ENCODE data around the gene MYO9B. TPM values are rescaled to one million over a fixed set of nuclear protein-coding genes. Genes with fewer than 3 reads are reported as not detected.

MYO9B gene, protein sequence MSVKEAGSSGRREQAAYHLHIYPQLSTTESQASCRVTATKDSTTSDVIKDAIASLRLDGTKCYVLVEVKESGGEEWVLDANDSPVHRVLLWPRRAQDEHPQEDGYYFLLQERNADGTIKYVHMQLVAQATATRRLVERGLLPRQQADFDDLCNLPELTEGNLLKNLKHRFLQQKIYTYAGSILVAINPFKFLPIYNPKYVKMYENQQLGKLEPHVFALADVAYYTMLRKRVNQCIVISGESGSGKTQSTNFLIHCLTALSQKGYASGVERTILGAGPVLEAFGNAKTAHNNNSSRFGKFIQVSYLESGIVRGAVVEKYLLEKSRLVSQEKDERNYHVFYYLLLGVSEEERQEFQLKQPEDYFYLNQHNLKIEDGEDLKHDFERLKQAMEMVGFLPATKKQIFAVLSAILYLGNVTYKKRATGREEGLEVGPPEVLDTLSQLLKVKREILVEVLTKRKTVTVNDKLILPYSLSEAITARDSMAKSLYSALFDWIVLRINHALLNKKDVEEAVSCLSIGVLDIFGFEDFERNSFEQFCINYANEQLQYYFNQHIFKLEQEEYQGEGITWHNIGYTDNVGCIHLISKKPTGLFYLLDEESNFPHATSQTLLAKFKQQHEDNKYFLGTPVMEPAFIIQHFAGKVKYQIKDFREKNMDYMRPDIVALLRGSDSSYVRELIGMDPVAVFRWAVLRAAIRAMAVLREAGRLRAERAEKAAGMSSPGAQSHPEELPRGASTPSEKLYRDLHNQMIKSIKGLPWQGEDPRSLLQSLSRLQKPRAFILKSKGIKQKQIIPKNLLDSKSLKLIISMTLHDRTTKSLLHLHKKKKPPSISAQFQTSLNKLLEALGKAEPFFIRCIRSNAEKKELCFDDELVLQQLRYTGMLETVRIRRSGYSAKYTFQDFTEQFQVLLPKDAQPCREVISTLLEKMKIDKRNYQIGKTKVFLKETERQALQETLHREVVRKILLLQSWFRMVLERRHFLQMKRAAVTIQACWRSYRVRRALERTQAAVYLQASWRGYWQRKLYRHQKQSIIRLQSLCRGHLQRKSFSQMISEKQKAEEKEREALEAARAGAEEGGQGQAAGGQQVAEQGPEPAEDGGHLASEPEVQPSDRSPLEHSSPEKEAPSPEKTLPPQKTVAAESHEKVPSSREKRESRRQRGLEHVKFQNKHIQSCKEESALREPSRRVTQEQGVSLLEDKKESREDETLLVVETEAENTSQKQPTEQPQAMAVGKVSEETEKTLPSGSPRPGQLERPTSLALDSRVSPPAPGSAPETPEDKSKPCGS (N-terminal part only)
- 10 to 100 TPM; 79.4 to 96.8 TPM for total RNA-seq
- 92.6 TPM for polyA plus RNA-seq (2013, experiment 1 of 2)
- polyA plus RNA-seq (2013, experiment 2 of 2): 90.7 TPM
- long read RNA-seq, experiment 1, partial matches to known transcripts: 6 of 25 reads
- long read RNA-seq, experiment 1, other reads (novel, unspliced or antisense): 19 of 25 reads
- long read RNA-seq, experiment 2, full-length matches to known transcripts: 1 of 61 reads
- long read RNA-seq, experiment 2, partial matches to known transcripts: 34 of 61 reads
- long read RNA-seq, experiment 2, other reads (novel, unspliced or antisense): 26 of 61 reads
- long read RNA-seq, experiment 3, partial matches to known transcripts: 8 of 18 reads
- long read RNA-seq, experiment 3, other reads (novel, unspliced or antisense): 10 of 18 reads
- long read RNA-seq, experiment 4, partial matches to known transcripts: 2 of 2 reads
- long read RNA-seq, experiment 4, other reads (novel, unspliced or antisense): 0 of 2 reads

DNA sequence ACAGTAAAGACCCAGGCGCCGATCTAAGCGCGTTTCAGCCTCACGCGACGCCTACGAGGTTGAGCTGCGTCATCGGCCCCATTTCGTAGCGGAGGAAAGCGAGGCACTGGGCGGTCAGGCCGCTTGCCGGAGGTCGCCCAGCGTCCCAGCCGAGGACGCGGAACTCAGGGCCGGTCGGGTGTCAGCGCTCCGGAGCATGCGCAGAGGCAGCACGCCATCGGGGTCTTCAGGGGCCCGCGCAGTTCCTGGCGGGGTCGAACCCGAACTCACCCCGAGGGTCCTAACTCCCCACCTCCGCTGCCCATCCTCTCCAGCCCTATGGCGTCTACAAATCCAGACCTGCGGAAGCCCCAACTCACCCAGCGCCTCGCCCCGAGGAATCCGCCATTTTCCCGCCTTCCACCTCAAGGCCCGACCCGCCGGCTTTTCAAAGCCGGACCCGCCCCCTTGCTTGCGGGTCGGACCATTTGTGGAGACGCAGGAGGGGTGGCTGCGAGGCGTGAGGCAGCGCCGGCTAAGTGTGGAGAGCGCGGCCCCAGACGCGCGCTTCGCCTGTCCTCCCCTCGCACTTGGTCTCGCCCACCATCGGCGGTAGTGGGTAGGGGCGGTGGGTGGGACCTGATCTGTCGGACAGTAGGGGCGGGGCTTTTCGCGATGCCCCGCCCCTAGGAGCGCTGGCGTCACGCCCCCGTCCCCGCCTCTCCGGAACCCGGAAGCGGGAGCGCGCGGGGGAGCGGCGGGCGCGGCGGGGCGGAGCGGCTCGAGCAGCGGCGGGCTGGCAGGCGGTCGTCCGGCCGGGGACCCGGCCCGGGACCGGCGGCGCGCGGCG is at the start of gene MYO9B, which contains the start of gene HAUS8:
MYO9B (plus strand) TSS at position 743 of the 829 bp plus-strand sequence. CDS start 25,941 bp downstream, outside the sequence.
HAUS8 (minus strand) TSS at position 418 of the 829 bp plus-strand sequence; CDS start at position 388, 30 bp downstream.
- peak within 1 kb of the TSS; percentile 95 for H3K4me3 ChIP-seq (ENCODE audit: low read length)
- Mint-ChIP-seq H3K4me1 (peaks cover 25% of the 10 kb centered on the region), H3K4me3 (peak within 1 kb of the TSS; percentile 93), H3K27me3 (ENCODE audit: insufficient read depth) (no peaks in the 10 kb centered on the region), H3K36me3 (ENCODE audit: low read depth) (peaks cover 21% of the 10 kb centered on the region), H3K9me3 (no peaks in the 10 kb centered on the region), H3K27ac (peak within 1 kb of the TSS; percentile 99)
- TF ChIP-seq, protein P1, sequence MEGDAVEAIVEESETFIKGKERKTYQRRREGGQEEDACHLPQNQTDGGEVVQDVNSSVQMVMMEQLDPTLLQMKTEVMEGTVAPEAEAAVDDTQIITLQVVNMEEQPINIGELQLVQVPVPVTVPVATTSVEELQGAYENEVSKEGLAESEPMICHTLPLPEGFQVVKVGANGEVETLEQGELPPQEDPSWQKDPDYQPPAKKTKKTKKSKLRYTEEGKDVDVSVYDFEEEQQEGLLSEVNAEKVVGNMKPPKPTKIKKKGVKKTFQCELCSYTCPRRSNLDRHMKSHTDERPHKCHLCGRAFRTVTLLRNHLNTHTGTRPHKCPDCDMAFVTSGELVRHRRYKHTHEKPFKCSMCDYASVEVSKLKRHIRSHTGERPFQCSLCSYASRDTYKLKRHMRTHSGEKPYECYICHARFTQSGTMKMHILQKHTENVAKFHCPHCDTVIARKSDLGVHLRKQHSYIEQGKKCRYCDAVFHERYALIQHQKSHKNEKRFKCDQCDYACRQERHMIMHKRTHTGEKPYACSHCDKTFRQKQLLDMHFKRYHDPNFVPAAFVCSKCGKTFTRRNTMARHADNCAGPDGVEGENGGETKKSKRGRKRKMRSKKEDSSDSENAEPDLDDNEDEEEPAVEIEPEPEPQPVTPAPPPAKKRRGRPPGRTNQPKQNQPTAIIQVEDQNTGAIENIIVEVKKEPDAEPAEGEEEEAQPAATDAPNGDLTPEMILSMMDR (conservative IDR thresholded peaks at IDR 0.05): no peak
- DNase-seq: peak; percentile 100
- H3K36me3 ChIP-seq (ENCODE audit: control insufficient read depth, insufficient read depth, low read length): peaks cover 24% of the 10 kb centered on the region
- H3K27ac ChIP-seq (ENCODE audit: low read depth, low read length): peak within 1 kb of the TSS; percentile 84
- H3K9me3 ChIP-seq (ENCODE audit: control insufficient read depth, low read length): no peaks in the 10 kb centered on the region
- WGBS, 2 experiments (ENCODE audit: insufficient coverage in 1 of 2, insufficient read length in 1 of 2): 0% methylated on average over 17 to 103 of the region's 103 CpGs
- H3K27me3 ChIP-seq (ENCODE audit: control insufficient read depth, insufficient read depth, low read length, poor library complexity, severe bottlenecking): no peaks in the 10 kb centered on the region
- H3K4me1 ChIP-seq (ENCODE audit: control insufficient read depth, insufficient read depth, low read length): peaks cover 7% of the 10 kb centered on the region
- peak within 1 kb of the TSS; percentile 91 for H3K9ac ChIP-seq (ENCODE audit: extremely low read depth, low read length, poor library complexity, severe bottlenecking)

DNA sequence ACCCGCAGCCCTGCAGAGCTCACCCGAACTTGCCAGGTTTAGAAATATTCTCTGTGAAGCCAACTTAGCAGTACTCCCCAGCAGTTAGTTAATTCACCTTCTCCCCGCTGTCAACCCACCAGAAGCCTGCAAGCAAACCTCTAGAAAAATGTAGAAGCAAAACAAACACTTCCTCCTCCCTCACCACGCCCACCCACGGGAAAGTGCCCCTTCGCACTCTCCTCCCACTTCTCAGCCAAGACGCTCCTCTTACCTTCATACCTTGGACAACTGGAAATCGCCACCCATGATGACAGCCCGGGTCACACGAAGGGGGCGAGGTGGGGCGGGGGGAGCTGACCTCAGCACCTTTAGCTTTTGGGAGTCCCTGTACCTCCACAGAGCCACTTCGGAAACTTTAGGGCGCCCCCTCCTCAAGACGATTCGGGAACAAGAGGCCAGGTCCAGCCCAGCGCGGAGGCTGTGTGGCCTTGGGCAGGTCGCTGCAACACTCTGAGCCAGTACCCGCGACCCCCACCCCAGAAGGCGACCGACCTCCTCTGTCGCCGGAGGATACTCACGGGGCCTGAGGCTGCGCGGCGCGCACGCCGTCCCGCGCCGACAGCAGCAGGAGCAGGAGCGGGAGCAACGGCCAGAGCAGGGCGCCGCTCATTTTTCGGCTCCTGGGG is 49.5 kb upstream of the MYO9B start:
- peak overlapping the region; percentile 84 for H3K4me3 ChIP-seq (ENCODE audit: low read length)
- H3K27ac ChIP-seq (ENCODE audit: low read depth, low read length): no peak overlapping the region
- H3K27me3 ChIP-seq (ENCODE audit: control insufficient read depth, insufficient read depth, low read length, poor library complexity, severe bottlenecking): peaks cover 11% of the 10 kb centered on the region
- H3K9ac ChIP-seq (ENCODE audit: extremely low read depth, low read length, poor library complexity, severe bottlenecking): peak overlapping the region; percentile 25
- DNase-seq: peak; percentile 70
- no peaks in the 10 kb centered on the region for H3K4me1 ChIP-seq (ENCODE audit: control insufficient read depth, insufficient read depth, low read length)
- Mint-ChIP-seq H3K36me3 (ENCODE audit: low read depth) (peaks cover 15% of the 10 kb centered on the region), H3K27ac (no peak overlapping the region), H3K27me3 (ENCODE audit: insufficient read depth) (peaks cover 18% of the 10 kb centered on the region), H3K4me3 (peak overlapping the region; percentile 72), H3K9me3 (peaks cover 17% of the 10 kb centered on the region), H3K4me1 (peaks cover 5% of the 10 kb centered on the region)
- no peaks in the 10 kb centered on the region for H3K36me3 ChIP-seq (ENCODE audit: control insufficient read depth, insufficient read depth, low read length)
- peaks cover 16% of the 10 kb centered on the region for H3K9me3 ChIP-seq (ENCODE audit: control insufficient read depth, low read length)
- TF ChIP-seq, protein P1 (conservative IDR thresholded peaks at IDR 0.05): no peak
- 2 to 6% methylated on average over 12 to 35 of the region's 40 CpGs for WGBS, 2 experiments (ENCODE audit: insufficient coverage in 1 of 2, insufficient read length in 1 of 2)
